ENCODE data around the gene TJAP1. TPM values are rescaled to one million over a fixed set of nuclear protein-coding genes. Genes with fewer than 3 reads are reported as not detected.

TJAP1 gene
- total RNA-seq, 2 donors from 2014 or later, result 68.6 to 77.2 TPM

DNA sequence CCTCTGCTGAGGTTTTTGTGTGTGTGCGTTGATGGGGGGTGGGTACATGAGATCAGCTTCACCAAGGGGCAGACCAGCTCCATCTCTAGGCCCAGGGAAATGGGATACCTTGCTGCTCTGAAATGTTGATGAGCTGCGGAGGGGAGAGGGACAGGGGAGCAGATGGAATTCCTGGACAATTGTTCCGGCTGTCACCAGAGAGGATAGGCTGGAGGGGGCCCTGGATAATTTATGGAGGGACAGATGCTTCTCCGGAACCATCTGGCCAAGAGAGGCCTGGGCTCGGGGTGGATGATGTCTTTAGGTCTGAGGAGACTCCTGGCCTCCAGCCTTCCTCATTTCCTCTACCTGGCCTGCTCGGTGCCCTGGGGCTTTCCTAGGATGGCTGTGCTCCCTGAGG lies 1.9 kb upstream of the TJAP1 start:
- no peak overlapping the region for H3K4me3 Mint-ChIP-seq

DNA sequence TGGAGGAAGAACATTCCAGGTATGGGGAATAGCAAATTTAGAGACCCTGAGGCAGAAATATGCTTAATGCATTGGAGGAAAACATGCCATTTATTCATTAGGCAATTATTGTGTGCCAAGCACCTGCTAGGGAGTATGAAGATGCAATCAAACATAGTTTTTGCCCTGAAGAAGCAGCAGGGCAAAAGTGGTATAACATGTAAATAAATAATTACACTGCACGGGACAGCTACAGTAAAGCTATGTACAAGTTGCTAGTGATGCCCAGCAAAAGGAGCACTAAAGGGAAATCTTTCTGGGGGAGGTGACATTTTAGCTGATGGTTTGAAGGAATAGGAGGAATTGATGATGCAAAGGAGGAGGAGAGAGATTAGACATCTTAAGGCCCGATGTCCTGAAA lies 624 bp upstream of the TJAP1 start:
- Mint-ChIP-seq H3K9me3 (no peaks in the 10 kb centered on the region), H3K4me1 (ENCODE audit: low read depth) (peaks cover 49% of the 10 kb centered on the region), H3K4me3 (peak overlapping the region; percentile 96 to 100), H3K27me3 (ENCODE audit: low read depth) (no peaks in the 10 kb centered on the region), H3K36me3 (ENCODE audit: insufficient read depth in 2 of 2) (peaks cover 0 to 2% of the 10 kb centered on the region in 2 donors), H3K27ac (peak overlapping the region; percentile 95)
- no peak for DNase-seq
- ATAC-seq (replicated peaks in 1 of 2), result no peak

More for the DNA sequence above, 1.9 kb upstream of the TJAP1 start:
- DNase-seq (no peak), ATAC-seq (replicated peaks in 1 of 2) (no peak)
- H3K9me3 Mint-ChIP-seq, result no peaks in the 10 kb centered on the region
- H3K4me1 Mint-ChIP-seq (ENCODE audit: low read depth), result peaks cover 38% of the 10 kb centered on the region
- no peak overlapping the region for H3K27ac Mint-ChIP-seq
- H3K27me3 Mint-ChIP-seq (ENCODE audit: low read depth), result no peaks in the 10 kb centered on the region
- H3K36me3 Mint-ChIP-seq (ENCODE audit: insufficient read depth in 2 of 2), result no peaks in the 10 kb centered on the region

DNA sequence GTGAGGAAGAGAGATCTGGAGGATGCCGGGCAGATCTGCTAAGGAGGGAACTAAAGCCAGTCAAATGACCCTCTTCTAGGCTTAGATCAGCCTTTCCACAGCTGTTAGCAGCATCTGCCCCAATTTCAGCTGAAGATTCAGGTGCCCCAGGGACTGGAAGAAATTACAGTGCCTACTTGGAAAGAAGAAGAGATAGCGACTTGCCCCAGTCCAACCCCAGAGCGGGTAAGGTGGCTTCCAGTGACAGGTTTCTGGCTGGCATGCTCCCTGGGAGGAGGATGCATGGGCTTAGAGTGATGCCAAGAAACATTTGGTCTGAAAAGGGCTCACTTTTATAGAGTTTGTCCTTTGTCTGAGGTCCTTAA lies 620 bp downstream of the TJAP1 start:
- Mint-ChIP-seq H3K27me3 (ENCODE audit: low read depth) (no peaks in the 10 kb centered on the region), H3K4me1 (ENCODE audit: low read depth) (peaks cover 59% of the 10 kb centered on the region), H3K4me3 (peak overlapping the region; percentile 96 to 100), H3K36me3 (ENCODE audit: insufficient read depth in 2 of 2) (peaks cover 1 to 2% of the 10 kb centered on the region in 2 donors), H3K9me3 (no peaks in the 10 kb centered on the region), H3K27ac (peak overlapping the region; percentile 95)
- ATAC-seq (replicated peaks in 1 of 2) (no peak), DNase-seq (peak in 1 of 2 donors; percentile 10)

DNA sequence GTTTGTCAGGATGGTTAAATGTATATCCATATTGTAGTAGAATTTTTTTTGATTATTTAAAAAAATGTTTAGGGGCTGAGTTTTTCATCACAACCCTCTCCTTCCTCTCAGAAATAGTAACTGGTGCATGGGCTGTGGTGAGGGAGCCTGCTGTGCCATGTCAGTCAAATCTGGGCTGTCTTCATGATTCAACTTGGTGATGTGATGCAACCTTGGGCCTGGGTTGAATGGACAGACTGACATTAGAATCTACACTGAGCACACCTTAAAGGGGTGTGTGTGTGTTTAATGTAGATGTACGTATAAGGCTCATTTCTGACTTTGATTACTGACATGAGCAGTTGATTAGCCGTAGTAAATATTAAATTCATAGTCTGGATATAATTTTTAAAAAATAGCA lies 3.7 kb downstream of the TJAP1 start:
- Mint-ChIP-seq H3K27ac (peak overlapping the region; percentile 43), H3K4me1 (ENCODE audit: low read depth) (peaks cover 59% of the 10 kb centered on the region), H3K4me3 (peak overlapping the region in 1 of 2 donors; percentile 26), H3K36me3 (ENCODE audit: insufficient read depth in 2 of 2) (peaks cover 1 to 2% of the 10 kb centered on the region in 2 donors), H3K27me3 (ENCODE audit: low read depth) (no peaks in the 10 kb centered on the region), H3K9me3 (no peaks in the 10 kb centered on the region)
- DNase-seq (peak; percentile 44 to 47), ATAC-seq (replicated peaks in 1 of 2) (peak; percentile 58 to 63)

DNA sequence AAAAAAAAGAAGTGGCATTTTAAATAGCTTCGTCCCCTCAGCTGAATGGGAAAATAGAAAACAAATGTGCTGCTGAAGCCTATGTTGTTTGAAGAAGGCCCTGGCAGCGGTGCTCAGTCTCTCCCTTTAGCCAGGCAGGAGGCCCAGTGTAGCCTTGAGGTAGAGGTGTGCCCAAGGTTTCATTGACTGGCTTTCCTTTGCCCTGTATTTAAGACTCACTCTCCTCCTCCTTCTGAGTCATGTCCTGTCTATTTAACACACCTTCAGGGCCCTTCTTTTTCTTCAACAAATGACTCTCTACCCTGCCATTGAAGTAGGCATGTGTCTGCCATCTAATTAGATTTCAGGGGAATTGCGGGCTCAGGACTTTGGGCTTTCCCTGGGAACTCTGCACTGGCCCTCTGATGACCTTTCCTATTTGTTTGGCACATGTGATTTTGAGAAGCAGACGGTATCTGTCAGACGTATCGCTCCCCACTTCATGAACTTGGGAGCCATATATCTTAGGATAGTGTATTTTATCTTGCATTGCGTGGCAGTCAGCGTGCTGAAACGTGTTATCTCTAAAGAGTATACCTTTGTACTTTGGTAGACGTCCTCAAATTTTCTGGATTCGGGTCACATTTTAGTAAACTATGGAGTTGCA lies 4.3 kb downstream of the TJAP1 start:
- DNase-seq (peak in 1 of 2 donors; percentile 24), ATAC-seq (replicated peaks in 1 of 2) (peak; percentile 63 to 64)
- peak overlapping the region; percentile 47 to 67 for H3K4me3 Mint-ChIP-seq
- no peaks in the 10 kb centered on the region for H3K27me3 Mint-ChIP-seq (ENCODE audit: low read depth)
- no peaks in the 10 kb centered on the region for H3K9me3 Mint-ChIP-seq
- H3K27ac Mint-ChIP-seq, result peak overlapping the region; percentile 79
- peaks cover 1 to 2% of the 10 kb centered on the region in 2 donors for H3K36me3 Mint-ChIP-seq (ENCODE audit: insufficient read depth in 2 of 2)
- H3K4me1 Mint-ChIP-seq (ENCODE audit: low read depth), result peaks cover 56% of the 10 kb centered on the region

DNA sequence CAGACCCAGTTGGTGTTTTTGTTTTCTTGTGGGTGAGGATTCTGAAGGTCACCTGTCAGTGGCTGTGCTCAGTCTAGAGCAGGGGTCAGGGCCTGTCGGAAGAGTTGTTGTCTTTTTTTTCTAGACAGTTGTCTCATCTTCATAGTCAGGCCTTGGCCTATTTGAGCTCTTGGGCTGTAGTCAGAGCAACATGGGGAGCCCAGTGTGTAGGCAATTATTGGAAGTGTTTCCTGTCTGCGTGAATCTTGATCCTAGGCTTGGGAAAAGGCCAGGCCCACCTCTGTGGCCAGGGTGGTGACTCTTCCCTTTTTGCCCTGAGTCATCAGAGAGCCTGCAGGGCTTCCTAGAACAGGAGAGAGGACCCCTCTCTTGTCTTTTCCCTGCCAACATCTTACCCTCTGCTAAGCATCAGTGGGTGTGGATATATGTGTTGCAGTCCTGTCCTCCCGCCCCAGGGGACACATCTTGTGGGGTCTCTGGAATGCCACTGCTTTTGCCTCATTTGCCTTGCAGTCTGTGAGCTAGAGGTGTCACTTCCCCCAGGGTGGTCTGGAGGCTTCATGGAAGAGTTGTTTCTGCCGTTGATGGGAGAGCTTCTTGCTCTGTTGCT lies 11.4 kb downstream of the TJAP1 start:
- Mint-ChIP-seq H3K9me3 (no peaks in the 10 kb centered on the region), H3K36me3 (ENCODE audit: insufficient read depth in 2 of 2) (no peaks in the 10 kb centered on the region), H3K27ac (no peak overlapping the region), H3K4me3 (no peak overlapping the region), H3K4me1 (ENCODE audit: low read depth) (peaks cover 11% of the 10 kb centered on the region), H3K27me3 (ENCODE audit: low read depth) (no peaks in the 10 kb centered on the region)
- DNase-seq (no peak), ATAC-seq (replicated peaks in 1 of 2) (no peak)

DNA sequence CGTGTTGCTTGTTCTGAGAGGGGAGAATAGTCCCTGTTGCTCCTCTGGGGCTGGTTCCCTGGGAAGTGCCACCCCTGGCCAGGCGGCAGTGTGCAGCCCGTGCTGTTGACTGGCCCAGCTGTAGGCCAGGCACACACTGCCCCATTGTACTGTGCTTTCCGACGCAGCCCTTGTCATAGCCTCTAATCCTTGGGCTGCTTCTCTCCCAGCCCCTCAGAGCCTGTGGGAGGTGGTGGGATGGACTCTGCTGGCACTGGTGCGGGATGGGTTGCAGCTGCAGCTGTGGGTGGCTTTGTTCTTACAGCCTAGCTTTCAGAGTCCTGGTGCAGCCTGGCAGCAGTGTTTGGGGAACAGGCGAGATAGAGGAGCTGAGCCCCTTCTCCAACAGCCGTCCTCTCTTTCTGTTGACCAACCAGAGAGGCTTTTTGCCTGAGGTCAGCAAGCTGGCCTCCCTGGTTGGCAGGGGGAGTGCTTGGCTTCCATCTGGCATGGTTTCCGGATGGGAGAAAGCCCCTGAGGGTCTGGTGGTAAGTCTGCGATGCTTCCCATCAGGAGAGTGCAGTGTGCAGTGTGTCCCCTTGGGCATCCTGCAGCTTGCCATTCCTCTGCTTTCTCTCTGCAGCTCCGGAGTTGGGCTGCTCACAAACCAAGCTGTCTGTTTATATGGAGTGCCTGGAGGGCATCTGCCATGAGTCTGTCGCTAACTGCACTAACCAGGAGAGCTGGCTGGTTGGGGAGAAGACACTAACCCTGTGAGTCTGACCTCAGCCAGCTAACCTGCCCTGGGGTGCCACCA lies 12.1 kb downstream of the TJAP1 start:
- H3K27me3 Mint-ChIP-seq (ENCODE audit: low read depth), result no peaks in the 10 kb centered on the region
- no peak overlapping the region for H3K27ac Mint-ChIP-seq
- DNase-seq (no peak), ATAC-seq (replicated peaks in 1 of 2) (no peak)
- no peak overlapping the region for H3K4me3 Mint-ChIP-seq
- H3K9me3 Mint-ChIP-seq, result no peaks in the 10 kb centered on the region
- H3K4me1 Mint-ChIP-seq (ENCODE audit: low read depth), result peaks cover 17% of the 10 kb centered on the region
- no peaks in the 10 kb centered on the region for H3K36me3 Mint-ChIP-seq (ENCODE audit: insufficient read depth in 2 of 2)

DNA sequence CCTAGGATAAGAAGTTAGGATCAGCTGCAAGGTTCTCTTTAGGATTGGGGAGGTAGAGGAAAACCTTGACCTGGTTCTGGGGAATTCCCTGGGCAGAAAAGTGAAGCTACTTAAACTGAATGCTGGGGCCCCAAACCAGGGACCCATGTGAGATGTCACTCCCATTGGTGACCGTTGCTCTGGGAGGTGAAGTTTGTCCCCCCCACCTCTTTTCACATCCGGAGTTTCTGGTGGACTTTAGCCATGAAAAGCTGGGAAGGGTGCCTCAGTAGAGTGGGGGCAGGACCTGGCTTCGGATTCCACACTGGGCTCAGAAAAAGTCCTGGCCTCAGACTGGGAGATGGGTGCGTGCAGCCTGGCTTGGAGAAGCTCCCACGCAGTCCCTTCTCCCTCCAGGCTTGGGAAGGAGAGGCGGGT lies 13.2 kb downstream of the TJAP1 start:
- ATAC-seq (replicated peaks in 1 of 2) (no peak), DNase-seq (no peak)
- Mint-ChIP-seq H3K4me3 (no peak overlapping the region), H3K4me1 (ENCODE audit: low read depth) (peaks cover 27% of the 10 kb centered on the region), H3K27me3 (ENCODE audit: low read depth) (no peaks in the 10 kb centered on the region), H3K36me3 (ENCODE audit: insufficient read depth in 2 of 2) (no peaks in the 10 kb centered on the region), H3K9me3 (no peaks in the 10 kb centered on the region), H3K27ac (no peak overlapping the region)

DNA sequence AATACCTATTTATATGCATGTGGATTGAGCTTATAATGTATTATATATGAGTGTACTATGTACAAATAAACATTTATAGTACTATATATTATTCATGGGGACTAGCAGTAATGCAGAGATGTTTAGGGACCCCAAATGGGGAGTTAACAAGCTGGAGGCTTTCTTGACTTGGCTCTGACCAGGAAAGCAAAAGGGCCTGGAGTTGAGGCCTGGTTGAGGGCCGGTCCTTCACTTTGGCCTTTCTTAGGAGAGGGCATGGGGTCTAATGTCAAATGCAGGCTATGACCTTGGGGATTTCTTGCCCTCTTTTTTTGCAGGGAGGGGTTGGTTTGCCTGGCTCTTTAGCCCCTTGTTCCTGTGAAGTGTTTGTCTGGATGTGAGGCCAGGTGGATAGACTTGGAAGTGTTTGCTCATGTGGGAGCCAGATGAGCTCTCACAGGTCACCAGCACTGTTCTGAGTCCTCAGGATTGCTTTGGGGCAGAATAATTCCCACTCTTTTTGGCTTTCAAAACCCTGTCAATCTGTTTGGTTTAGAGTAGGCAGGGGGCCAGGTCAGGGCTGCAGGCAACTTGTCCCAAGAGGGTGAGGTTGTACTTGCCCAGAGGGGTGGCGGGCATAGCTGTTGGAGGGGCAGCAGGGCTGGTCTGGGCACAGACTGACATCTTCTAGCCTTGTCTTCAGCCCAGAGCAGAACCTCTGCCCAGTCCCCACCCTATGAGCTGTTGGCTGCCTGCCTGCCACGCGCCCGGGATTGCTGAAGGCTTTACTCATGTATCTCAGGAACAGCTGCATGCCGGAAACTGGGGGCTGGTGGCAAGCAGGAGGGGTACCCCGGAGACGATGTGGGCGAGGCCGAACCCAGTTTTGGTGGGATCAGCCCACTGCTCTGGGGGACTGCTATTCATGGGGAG lies 14.6 kb downstream of the TJAP1 start:
- Mint-ChIP-seq H3K4me1 (ENCODE audit: low read depth) (peaks cover 27% of the 10 kb centered on the region), H3K27me3 (ENCODE audit: low read depth) (no peaks in the 10 kb centered on the region), H3K36me3 (ENCODE audit: insufficient read depth in 2 of 2) (no peaks in the 10 kb centered on the region), H3K27ac (no peak overlapping the region), H3K4me3 (no peak overlapping the region), H3K9me3 (no peaks in the 10 kb centered on the region)
- ATAC-seq (replicated peaks in 1 of 2) (no peak), DNase-seq (no peak)

DNA sequence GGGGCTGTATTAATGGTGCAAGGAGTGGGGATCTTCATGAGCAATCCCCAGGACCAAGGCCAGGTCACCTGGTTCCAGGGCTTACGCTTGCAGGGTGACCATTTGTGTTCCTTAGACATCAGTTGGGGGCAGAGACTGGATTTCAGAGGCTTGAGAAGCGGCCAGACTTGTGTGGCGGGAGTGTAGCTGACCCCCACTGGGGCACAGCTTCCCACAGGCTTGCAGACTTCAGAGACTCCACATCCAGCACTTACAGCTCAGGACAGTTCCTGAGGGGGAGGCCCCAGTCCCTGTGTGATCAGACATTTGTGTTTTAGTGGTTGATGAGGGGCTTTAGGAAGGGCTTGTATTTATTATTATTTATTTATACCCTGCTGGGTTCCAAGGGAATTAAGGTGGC lies 15.3 kb downstream of the TJAP1 start:
- Mint-ChIP-seq H3K36me3 (ENCODE audit: insufficient read depth in 2 of 2) (no peaks in the 10 kb centered on the region), H3K9me3 (no peaks in the 10 kb centered on the region), H3K4me3 (no peak overlapping the region), H3K27me3 (ENCODE audit: low read depth) (no peaks in the 10 kb centered on the region), H3K4me1 (ENCODE audit: low read depth) (peaks cover 27% of the 10 kb centered on the region), H3K27ac (no peak overlapping the region)
- no peak for ATAC-seq (replicated peaks in 1 of 2)
- no peak for DNase-seq

DNA sequence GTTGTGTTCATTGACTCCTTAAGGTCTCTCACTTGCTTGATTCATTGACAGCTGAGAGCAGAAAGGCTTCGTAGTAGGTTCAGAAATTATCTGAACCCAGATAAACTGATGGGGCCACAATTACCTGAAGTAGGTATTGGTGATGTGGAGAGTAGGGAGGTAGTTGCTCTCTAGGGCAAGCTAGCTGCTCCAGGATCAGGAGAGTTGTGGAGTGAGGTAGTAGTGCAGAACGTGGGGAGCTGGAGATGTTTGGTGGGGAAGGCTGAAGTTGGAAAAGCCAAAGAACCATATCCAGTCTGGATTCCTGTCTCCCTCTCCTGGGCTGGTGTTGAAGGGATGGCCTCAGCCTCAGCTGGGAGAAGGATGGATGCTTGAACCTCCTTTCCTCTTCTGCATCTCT lies 15.9 kb downstream of the TJAP1 start:
- Mint-ChIP-seq H3K4me3 (no peak overlapping the region), H3K36me3 (ENCODE audit: insufficient read depth in 2 of 2) (no peaks in the 10 kb centered on the region), H3K9me3 (no peaks in the 10 kb centered on the region), H3K27me3 (ENCODE audit: low read depth) (no peaks in the 10 kb centered on the region), H3K4me1 (ENCODE audit: low read depth) (peaks cover 27% of the 10 kb centered on the region), H3K27ac (no peak overlapping the region)
- DNase-seq (no peak), ATAC-seq (replicated peaks in 1 of 2) (no peak)

DNA sequence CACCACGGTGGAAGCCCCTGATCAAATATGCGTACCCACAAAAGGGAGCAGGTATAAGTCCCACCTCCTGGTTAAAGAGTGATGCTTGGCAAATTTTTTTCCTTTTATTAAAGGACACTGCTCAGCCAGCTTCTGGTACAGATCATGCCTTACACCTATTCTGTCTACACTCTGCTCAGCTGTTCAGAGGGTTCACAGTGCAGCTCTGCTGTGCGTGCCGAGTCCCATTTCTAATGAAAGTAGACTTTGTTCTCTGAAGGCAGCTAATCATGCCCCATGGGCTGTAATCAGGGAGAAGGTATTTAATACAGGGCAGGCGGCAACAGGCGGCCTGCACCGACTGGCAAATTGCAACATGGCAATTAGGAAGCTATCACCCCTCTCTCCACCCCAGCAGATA lies 16.5 kb downstream of the TJAP1 start:
- no peaks in the 10 kb centered on the region for H3K27me3 Mint-ChIP-seq (ENCODE audit: low read depth)
- H3K27ac Mint-ChIP-seq, result no peak overlapping the region
- H3K36me3 Mint-ChIP-seq (ENCODE audit: insufficient read depth in 2 of 2), result no peaks in the 10 kb centered on the region
- DNase-seq, result no peak
- ATAC-seq (replicated peaks in 1 of 2), result no peak
- peaks cover 27% of the 10 kb centered on the region for H3K4me1 Mint-ChIP-seq (ENCODE audit: low read depth)
- no peak overlapping the region for H3K4me3 Mint-ChIP-seq
- H3K9me3 Mint-ChIP-seq, result no peaks in the 10 kb centered on the region
